ENCODE results near the gene B4GALT7.

DNA sequence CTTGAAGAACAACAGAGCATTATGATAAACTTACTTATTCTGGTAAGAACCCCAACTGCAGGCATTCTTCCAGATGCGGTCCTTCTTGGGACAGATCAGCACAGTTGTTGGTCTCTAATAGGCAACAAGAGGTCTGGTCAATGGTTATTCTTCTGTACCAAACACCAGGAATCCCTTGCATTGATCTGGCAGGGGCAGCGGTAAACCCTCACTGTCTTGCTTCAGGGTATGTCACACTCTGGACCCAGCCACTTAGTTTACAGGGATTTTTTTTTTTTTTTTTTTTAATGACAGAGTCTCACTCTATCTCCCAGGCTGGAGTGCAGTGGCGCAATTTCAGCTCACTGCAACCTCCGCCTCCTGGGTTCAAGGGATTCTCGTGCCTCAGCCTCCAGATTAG lies 44.3 kb upstream of the B4GALT7 start:
- TF ChIP-seq, protein P1, sequence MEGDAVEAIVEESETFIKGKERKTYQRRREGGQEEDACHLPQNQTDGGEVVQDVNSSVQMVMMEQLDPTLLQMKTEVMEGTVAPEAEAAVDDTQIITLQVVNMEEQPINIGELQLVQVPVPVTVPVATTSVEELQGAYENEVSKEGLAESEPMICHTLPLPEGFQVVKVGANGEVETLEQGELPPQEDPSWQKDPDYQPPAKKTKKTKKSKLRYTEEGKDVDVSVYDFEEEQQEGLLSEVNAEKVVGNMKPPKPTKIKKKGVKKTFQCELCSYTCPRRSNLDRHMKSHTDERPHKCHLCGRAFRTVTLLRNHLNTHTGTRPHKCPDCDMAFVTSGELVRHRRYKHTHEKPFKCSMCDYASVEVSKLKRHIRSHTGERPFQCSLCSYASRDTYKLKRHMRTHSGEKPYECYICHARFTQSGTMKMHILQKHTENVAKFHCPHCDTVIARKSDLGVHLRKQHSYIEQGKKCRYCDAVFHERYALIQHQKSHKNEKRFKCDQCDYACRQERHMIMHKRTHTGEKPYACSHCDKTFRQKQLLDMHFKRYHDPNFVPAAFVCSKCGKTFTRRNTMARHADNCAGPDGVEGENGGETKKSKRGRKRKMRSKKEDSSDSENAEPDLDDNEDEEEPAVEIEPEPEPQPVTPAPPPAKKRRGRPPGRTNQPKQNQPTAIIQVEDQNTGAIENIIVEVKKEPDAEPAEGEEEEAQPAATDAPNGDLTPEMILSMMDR (conservative IDR thresholded peaks at IDR 0.05 in 1 of 2, IDR thresholded peaks at IDR 0.05 in 1 of 2; ENCODE audit: extremely low read depth in 1 of 2, insufficient read depth in 1 of 2, low read depth in 1 of 2, low read length in 2 of 2), result no peak
- TF ChIP-seq EZH2 (IDR thresholded peaks at IDR 0.05; ENCODE audit: borderline replicate concordance, low read length), result no peak

Measured in mammary epithelial cell (primary cell).